H1 (cell line): ENCODE measurements around the gene RPL32. TPM values are rescaled to one million over a fixed set of nuclear protein-coding genes. Genes with fewer than 3 reads are reported as not detected.

Experiments
- BRCA1 ChIP-seq: IDR thresholded peaks from 2 replicates; pipeline ENCODE4 v1.6.1; 2012; ENCODE audit warnings: low read depth, low read length, improper control_type of control experiment
- CHD7 ChIP-seq: fragments of 300-600 bp; sonication (generic); IDR thresholded peaks from 2 replicates; pipeline ENCODE4 v1.7.1; 2012; ENCODE audit warnings: low read length, moderate library complexity, mild to moderate bottlenecking, inconsistent platforms; ENCODE audit not compliant: insufficient replicate concordance
- GABPA ChIP-seq: IDR thresholded peaks from 2 replicates; pipeline ENCODE4 v1.6.1; 2011; ENCODE audit warnings: mild to moderate bottlenecking, low read length, moderate library complexity, borderline replicate concordance; ENCODE audit not compliant: insufficient read depth
- HDAC6 ChIP-seq: IDR thresholded peaks from one replicate; pipeline ENCODE4 v1.7.1; 2012; ENCODE audit warnings: low read depth, mild to moderate bottlenecking, inconsistent platforms, low read length, moderate library complexity
- KDM4A ChIP-seq: IDR thresholded peaks from one replicate; pipeline ENCODE4 v1.7.1; 2012; ENCODE audit warnings: low read depth, mild to moderate bottlenecking, moderate library complexity, low read length, inconsistent platforms; ENCODE audit not compliant: severe bottlenecking
- polyA plus RNA-seq, 7 experiments: library from polyadenylated mRNA; depleted of rRNA in 3 of 7; stranded (reverse) in 5 of 7; unstranded in 2 of 7; fragments of >200 nt in 5 of 7; fragments of 200-250 nt in 2 of 7; gene quantifications; 1 replicate in 5 of 7; 2 replicates in 1 of 7; 4 replicates in 1 of 7; pipeline versions ENCODE4 v1.2.1 to v1.2.3, GENCODE V29; 2011 to 2013; ENCODE audit warnings: missing spikeins in 2 of 7, mixed read lengths in 2 of 7
- total RNA-seq: library from RNA; stranded (reverse); fragmentation: NEBNext Ultra II Directional; extraction: Animal tissue kit (Norgen Biotek cat#: 25700); gene quantifications from 2 replicates; pipeline ENCODE4 v1.2.1, GENCODE V29; 2021

The RPL32 gene
- total and polyA plus RNA-seq, 2 of the 8 experiments (the other 6 are each of a cell fraction or from before 2014, with no cell fraction given) = 1,443 to 2,043 TPM

DNA sequence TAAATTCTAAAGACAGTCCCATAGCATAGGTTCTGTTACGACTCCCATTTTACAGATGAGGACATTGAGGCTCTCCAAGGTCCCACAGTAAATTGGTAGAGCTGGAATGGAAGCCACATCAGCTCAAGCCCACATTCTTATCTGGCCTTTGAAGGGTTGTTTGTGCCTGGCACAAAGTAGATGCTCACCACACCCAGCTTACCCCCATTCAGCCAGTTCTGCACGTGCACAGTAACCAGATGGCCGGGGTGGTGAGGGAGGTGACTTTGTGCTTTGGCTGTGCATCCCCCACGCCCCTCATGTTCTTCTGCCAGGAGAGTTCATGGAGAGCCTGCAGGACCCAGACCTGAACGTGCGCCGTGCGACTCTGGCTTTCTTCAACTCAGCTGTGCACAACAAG lies 16.2 kb downstream of the RPL32 start (continued):
- TF ChIP-seq CHD7 = no peak
- TF ChIP-seq HDAC6 = no peak
- no peak for TF ChIP-seq GABPA
- TF ChIP-seq KDM4A = no peak
- no peak for TF ChIP-seq BRCA1
- TF ChIP-seq, all 59 proteins: peak for 0
